H1 (cell line): ENCODE measurements around the gene RPS19. TPM values are rescaled to one million over a fixed set of nuclear protein-coding genes. Genes with fewer than 3 reads are reported as not detected.

Experiments
- CTCF ChIA-PET: fragments of 300-600 bp; sonication (Branson Sonifier 250); formaldehyde crosslinking; loops from one replicate; lab custom pipeline; 2021; ENCODE audit not compliant: partially characterized antibody; lab: Charles Lee
- POLR2A ChIA-PET: fragments of 300-600 bp; sonication (Branson Sonifier 250); formaldehyde crosslinking; loops from one replicate; lab custom pipeline; 2021; ENCODE audit warnings: inconsistent platforms; ENCODE audit not compliant: partially characterized antibody; lab: Charles Lee
- DNase-seq, 2 experiments: peaks; one replicate each; pipeline versions ENCODE4 v3.0.0 to v3.0.0-alpha.2; 2010 to 2022; ENCODE audit warnings: low spot score in 2 of 2, low read depth in 1 of 2, mixed read lengths in 1 of 2
- FAIRE-seq: peaks from 2 replicates; lab custom pipeline; 2011; peaks lifted over from hg19 to GRCh38; lab: Jason Lieb, UNC
- H2AFZ ChIP-seq: 2 replicates; pipeline ENCODE4 v1.8.1; 2012; ENCODE audit warnings: low read length, inconsistent platforms
- H2AK5ac ChIP-seq: 2 replicates; pipeline ENCODE4 v1.6.1; 2013; ENCODE audit warnings: low read depth, low read length
- H2BK120ac ChIP-seq: replicated peaks from 2 replicates; pipeline ENCODE3; 2013; ENCODE audit warnings: low read depth, low read length, inconsistent platforms
- H2BK12ac ChIP-seq: 2 replicates; pipeline ENCODE4 v1.6.1; 2013; ENCODE audit warnings: low read depth, low read length
- H2BK15ac ChIP-seq: 2 replicates; pipeline ENCODE4 v1.6.1; 2013; ENCODE audit warnings: low read length
- H2BK20ac ChIP-seq: 2 replicates; pipeline ENCODE4 v1.6.1; 2013; ENCODE audit warnings: low read length
- H2BK5ac ChIP-seq: 2 replicates; pipeline ENCODE4 v1.6.1; 2013; ENCODE audit warnings: low read depth, low read length
- H3K14ac ChIP-seq: 2 replicates; pipeline ENCODE4 v1.6.1; 2013; ENCODE audit warnings: inconsistent platforms; ENCODE audit not compliant: insufficient read length
- H3K18ac ChIP-seq: 2 replicates; pipeline ENCODE4 v1.6.1; 2013; ENCODE audit warnings: low read length; ENCODE audit errors: extremely low read depth
- H3K23ac ChIP-seq: 2 replicates; pipeline ENCODE4 v1.6.1; 2013; ENCODE audit warnings: inconsistent platforms; ENCODE audit not compliant: insufficient read length
- H3K23me2 ChIP-seq: 2 replicates; pipeline ENCODE4 v1.6.1; 2013; ENCODE audit warnings: low read depth, low read length
- H3K27ac ChIP-seq: 2 replicates; pipeline ENCODE4 v1.6.1; 2011; ENCODE audit warnings: low read depth, low read length, inconsistent platforms
- H3K27me3 ChIP-seq, 4 experiments: replicated peaks in 1 of 4; 1 replicate in 1 of 4; 2 replicates in 3 of 4; pipeline versions ENCODE4 v1.6.1 to v1.8.1; 2011 to 2013; ENCODE audit warnings: low read length in 3 of 4, mild to moderate bottlenecking in 3 of 4, inconsistent platforms in 2 of 4, mixed read lengths in 2 of 4, moderate library complexity in 1 of 4; ENCODE audit not compliant: control insufficient read depth in 3 of 4, insufficient read depth in 3 of 4; ENCODE audit errors: extremely low read depth in 1 of 4
- H3K36me3 ChIP-seq, 4 experiments: 2 replicates each; pipeline versions ENCODE4 v1.6.1 to v1.8.1; 2011 to 2013; ENCODE audit warnings: mild to moderate bottlenecking in 4 of 4, low read length in 3 of 4, moderate library complexity in 2 of 4, control low read depth in 1 of 4, inconsistent platforms in 1 of 4; ENCODE audit not compliant: insufficient read depth in 4 of 4, control insufficient read depth in 2 of 4
- H3K4ac ChIP-seq: replicated peaks from 2 replicates; pipeline ENCODE3; 2013; ENCODE audit warnings: low read length, low read depth, mixed read lengths, inconsistent platforms; ENCODE audit not compliant: insufficient read length
- H3K4me1 ChIP-seq, 4 experiments: replicated peaks in 1 of 4; 1 replicate in 1 of 4; 2 replicates in 3 of 4; pipeline versions ENCODE4 v1.6.1 to v1.8.1; 2011 to 2013; ENCODE audit warnings: low read length in 3 of 4, inconsistent platforms in 2 of 4, mixed read lengths in 1 of 4; ENCODE audit not compliant: insufficient read depth in 4 of 4, control insufficient read depth in 3 of 4
- H3K4me2 ChIP-seq, 2 experiments: 2 replicates each; pipeline versions ENCODE4 v1.6.1 to v1.8.1; 2011 to 2013; ENCODE audit warnings: low read depth in 2 of 2, low read length in 2 of 2, control low read depth in 1 of 2, inconsistent platforms in 1 of 2, mild to moderate bottlenecking in 1 of 2; ENCODE audit not compliant: insufficient read depth in 1 of 2
- H3K4me3 ChIP-seq, 4 experiments: fragments of 200-600, 300-600 bp in 1 of 4; sonication (generic), shearing (Covaris generic), sonication (Bioruptor Twin) in 1 of 4; 2 replicates each; pipeline versions ENCODE4 v1.5.1 to v1.8.1; 2011 to 2016; ENCODE audit warnings: low read length in 4 of 4, low read depth in 3 of 4, control low read depth in 2 of 4, inconsistent platforms in 2 of 4, mild to moderate bottlenecking in 2 of 4, mixed read lengths in 1 of 4, moderate library complexity in 1 of 4; ENCODE audit not compliant: insufficient read depth in 2 of 4; ENCODE audit errors: extremely low read depth in 1 of 4
- H3K56ac ChIP-seq: replicated peaks from 2 replicates; pipeline ENCODE3; 2013; ENCODE audit warnings: low read depth, mild to moderate bottlenecking, mixed read lengths, low read length, inconsistent platforms; ENCODE audit not compliant: insufficient read length
- H3K79me1 ChIP-seq: 2 replicates; pipeline ENCODE4 v1.6.1; 2013; ENCODE audit warnings: low read depth, low read length, control low read depth
- H3K79me2 ChIP-seq, 2 experiments: 2 replicates each; pipeline versions ENCODE4 v1.6.1 to v1.8.1; 2012 to 2013; ENCODE audit warnings: low read length in 2 of 2, mild to moderate bottlenecking in 2 of 2, inconsistent platforms in 1 of 2; ENCODE audit not compliant: insufficient read depth in 2 of 2, control insufficient read depth in 1 of 2
- H3K9ac ChIP-seq, 4 experiments: replicated peaks in 1 of 4; 1 replicate in 1 of 4; 2 replicates in 3 of 4; pipeline versions ENCODE4 v1.6.1 to v1.8.1; 2011 to 2013; ENCODE audit warnings: low read depth in 3 of 4, low read length in 3 of 4, control low read depth in 2 of 4, mild to moderate bottlenecking in 2 of 4, moderate library complexity in 2 of 4, inconsistent platforms in 1 of 4; ENCODE audit errors: extremely low read depth in 1 of 4
- H3K9me3 ChIP-seq, 2 experiments: 2 replicates each; pipeline versions ENCODE4 v1.6.1 to v1.8.1; 2012 to 2013; ENCODE audit warnings: mild to moderate bottlenecking in 2 of 2, moderate library complexity in 2 of 2, control low read depth in 1 of 2, inconsistent platforms in 1 of 2, low read depth in 1 of 2, low read length in 1 of 2, mixed read lengths in 1 of 2; ENCODE audit not compliant: insufficient read depth in 2 of 2
- H4K20me1 ChIP-seq, 2 experiments: replicated peaks in 1 of 2; 2 replicates each; pipeline versions ENCODE3 to v1.8.1; 2011 to 2013; ENCODE audit warnings: inconsistent platforms in 2 of 2, low read length in 2 of 2, mild to moderate bottlenecking in 1 of 2; ENCODE audit not compliant: insufficient read depth in 2 of 2, control insufficient read depth in 1 of 2
- H4K5ac ChIP-seq: 2 replicates; pipeline ENCODE4 v1.6.1; 2013; ENCODE audit warnings: low read length, low read depth, mixed read lengths, inconsistent platforms; ENCODE audit not compliant: insufficient read length
- H4K8ac ChIP-seq: 2 replicates; pipeline ENCODE4 v1.8.0; 2013; ENCODE audit warnings: mild to moderate bottlenecking, moderate library complexity, low read length, inconsistent platforms; ENCODE audit not compliant: insufficient read depth; ENCODE audit errors: extremely low read depth
- H4K91ac ChIP-seq: replicated peaks from 2 replicates; pipeline ENCODE3; 2013; ENCODE audit warnings: low read length, mixed read lengths, inconsistent platforms; ENCODE audit not compliant: insufficient read length
- POLR2AphosphoS5 ChIP-seq: IDR thresholded peaks from 2 replicates; pipeline ENCODE4 v1.6.1; 2011; ENCODE audit warnings: low read depth, low read length
- SUZ12 ChIP-seq: fragments of 200-600 bp; sonication (generic); IDR thresholded peaks from 2 replicates; pipeline ENCODE4 v1.6.1; 2012; ENCODE audit warnings: mild to moderate bottlenecking, inconsistent platforms, low read length, moderate library complexity, mixed read lengths
- WGBS, 2 experiments: shearing (Covaris generic) in 1 of 2; methylation state at CpG; one replicate each; pipeline versions ENCODE4 v1.1.6 to v1.1.7; 2013 to 2015; ENCODE audit warnings: low lambda C conversion rate in 2 of 2, mixed read lengths in 2 of 2, inconsistent platforms in 1 of 2, low coverage in 1 of 2, missing lambda C conversion rate in 1 of 2; ENCODE audit not compliant: insufficient replicate concordance in 2 of 2, insufficient coverage in 1 of 2, insufficient read length in 1 of 2; ENCODE audit errors: extremely low coverage in 1 of 2, missing lambda C conversion rate in 1 of 2; 5-methylcytosine and 5-hydroxymethylcytosine counted together
- polyA plus RNA-seq, 7 experiments: library from polyadenylated mRNA; depleted of rRNA in 3 of 7; stranded (reverse) in 5 of 7; unstranded in 2 of 7; fragments of >200 nt in 5 of 7; fragments of 200-250 nt in 2 of 7; gene quantifications; 1 replicate in 5 of 7; 2 replicates in 1 of 7; 4 replicates in 1 of 7; pipeline versions ENCODE4 v1.2.1 to v1.2.3, GENCODE V29; 2011 to 2013; ENCODE audit warnings: missing spikeins in 2 of 7, mixed read lengths in 2 of 7
- total RNA-seq: library from RNA; stranded (reverse); fragmentation: NEBNext Ultra II Directional; extraction: Animal tissue kit (Norgen Biotek cat#: 25700); gene quantifications from 2 replicates; pipeline ENCODE4 v1.2.1, GENCODE V29; 2021

Gene RPS19
- total and polyA plus RNA-seq, 2 of the 8 experiments (the other 6 are each of a cell fraction or from before 2014, with no cell fraction given): 2,817 to 5,751 TPM

DNA sequence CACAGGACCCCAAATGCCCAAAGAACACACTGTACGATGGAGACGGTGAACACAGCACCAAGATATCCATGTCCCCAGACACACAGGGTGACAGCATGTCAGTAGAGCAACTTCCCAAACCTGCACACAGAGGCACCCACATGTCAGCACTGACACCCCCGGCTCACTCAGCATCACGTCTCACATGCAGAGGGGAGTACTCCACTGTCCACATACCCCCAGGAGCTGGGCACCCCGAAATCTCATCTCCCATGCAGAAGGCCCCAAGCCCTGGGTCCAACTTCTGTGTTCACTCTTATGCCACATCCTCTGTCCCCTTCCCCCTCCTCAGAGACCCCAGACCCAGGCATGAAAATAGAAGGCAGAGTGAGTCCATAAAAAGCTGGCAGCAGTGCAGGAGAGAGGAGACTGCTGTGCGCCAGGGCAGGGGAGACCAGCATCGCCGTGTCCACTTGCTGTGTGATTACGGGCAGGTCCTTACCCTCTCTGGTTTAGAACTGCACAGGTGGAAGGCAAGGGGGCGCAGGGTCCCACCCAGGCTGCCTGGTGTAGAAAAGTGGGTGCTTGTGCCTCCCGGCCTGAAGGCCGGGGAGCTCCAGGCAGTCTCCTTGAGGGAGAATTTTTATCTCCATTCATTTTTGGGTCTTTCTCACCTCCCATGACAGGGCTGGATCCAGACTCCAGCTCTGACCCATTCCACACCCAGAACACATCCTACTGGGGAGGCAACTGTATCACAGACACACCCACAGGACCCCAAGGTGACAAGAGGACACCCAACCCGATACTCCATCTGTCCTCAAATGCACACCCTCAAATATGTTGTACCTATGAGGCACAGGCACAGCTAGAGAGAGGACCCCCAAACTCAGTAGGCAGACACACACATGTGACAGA is 51.2 kb downstream of the RPS19 start:
- Histone ChIP-seq H3K56ac (no peak overlapping the region), H3K79me1 (peaks cover 2% of the 10 kb centered on the region), H2BK5ac (no peak overlapping the region), H3K23ac (no peak overlapping the region), H3K18ac (no peak overlapping the region), H3K9me3 (no peaks in the 10 kb centered on the region), H2BK20ac (no peak overlapping the region), H3K4me1 (peaks cover 0 to 23% (median 5%) of the 10 kb centered on the region in 4 experiments; a peak in 5 of 7 replicates), H3K14ac (no peak overlapping the region)
- 83% methylated on average over 13 of the region's 13 CpGs; no CpG with 5 or more reads in 1 of the 2 experiments for WGBS, 2 experiments
- POLR2A ChIA-PET: interaction anchor here (0.7 to 13.1 kb wide), 15 partner anchors 10 to 86 kb away, joined by 3 to 167 read pairs (median 4); partner anchors contain the start of genes RABAC1 and RPS19
- TF ChIP-seq SUZ12 (no peak), POLR2AphosphoS5 (0 out of 2 replicates have a peak, but pooled peaks have one; percentile 17)
- TF ChIP-seq, all 59 proteins: peak for 1
- Histone ChIP-seq H3K27me3 (peaks cover 52 to 70% (median 66%) of the 10 kb centered on the region in 4 experiments), H2BK12ac (no peak overlapping the region), H3K23me2 (peaks cover 9% of the 10 kb centered on the region; the same call in 1 of the 2 replicates), H4K91ac (peak overlapping the region; percentile 83), H2BK120ac (no peak overlapping the region), H2AFZ (no peak overlapping the region), H3K4me3 (no peak overlapping the region), H3K36me3 (no peaks in the 10 kb centered on the region), H4K5ac (no peak overlapping the region), H3K4ac (no peak overlapping the region), H2AK5ac (0 out of 2 replicates have a peak overlapping the region, but pooled peaks have one; percentile 27), H3K79me2 (no peaks in the 10 kb centered on the region), H4K8ac (no peak overlapping the region), H2BK15ac (peak overlapping the region; percentile 77), H4K20me1 (peaks cover 6 to 28% of the 10 kb centered on the region in 2 experiments), H3K27ac (no peak overlapping the region), H3K9ac (no peak overlapping the region; a peak in 1 of 7 replicates), H3K4me2 (peak overlapping the region in 1 of 2 experiments; percentile 54; a peak in 1 of 4 replicates)
- DNase-seq: no peak
- CTCF ChIA-PET: interaction anchor here (0.8 to 1.8 kb wide), 7 partner anchors 9 to 35 kb away, joined by 3 to 8 read pairs (median 6); no protein-coding TSS in a partner anchor
- FAIRE-seq: no peak
